ENCODE data around the gene TBX3. TPM values are rescaled to one million over a fixed set of nuclear protein-coding genes. Genes with fewer than 3 reads are reported as not detected.
A peak's percentile ranks its signal among the peaks of the same experiment; 100 is the strongest.

Gene TBX3
- total RNA-seq, 6 experiments from 2014 or later = 15.6 to 44.0 (median 27.8) TPM

- no peak for DNase-seq
- Histone ChIP-seq H3K27me3 (no peaks in the 10 kb centered on the region), H3K4me3 (no peak overlapping the region), H3K27ac (no peak overlapping the region), H3K4me1 (no peaks in the 10 kb centered on the region), H3K9me3 (no peaks in the 10 kb centered on the region), H3K36me3 (no peaks in the 10 kb centered on the region)
- peak in 3 of 4 donors; percentile 48 to 66 (median 61) for ATAC-seq
- intact Hi-C loops (cut with DNase I) = no loop called here
- 56% methylated on average over 15 of the region's 15 CpGs for WGBS (ENCODE audit: insufficient coverage, low coverage, low lambda C conversion rate, missing lambda C conversion rate)
- TF ChIP-seq CTCF (IDR thresholded peaks at IDR 0.05) (peak in 3 of 4 donors; percentile 30 to 50 (median 44)), POLR2A (IDR thresholded peaks at IDR 0.05) (no peak)
Measured at GRCh38 chr12:114636723-114637480, 47.1 kb downstream of the TBX3 start.

DNA sequence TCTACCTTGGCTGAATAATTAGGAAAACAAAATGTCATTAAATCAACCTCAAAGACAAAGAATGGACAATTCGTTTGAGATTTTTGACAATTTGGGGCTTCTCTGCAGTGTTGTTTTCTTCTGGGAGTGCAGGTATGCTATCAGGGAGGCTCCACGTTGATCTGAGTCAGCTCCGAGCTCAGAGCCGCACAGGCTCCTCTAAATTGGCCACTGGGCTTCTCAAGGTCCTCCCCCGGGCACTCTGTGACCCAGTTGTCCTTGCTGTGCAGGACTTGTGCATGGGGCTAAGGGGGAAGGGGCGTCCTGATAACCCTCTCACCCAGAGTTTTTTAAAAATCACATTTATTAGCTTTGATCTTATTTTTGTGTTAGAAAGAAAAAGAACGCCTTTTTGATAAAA lies 52.7 kb downstream of the TBX3 start:
- H3K27me3 ChIP-seq = no peaks in the 10 kb centered on the region
- ATAC-seq = no peak
- no peak overlapping the region for H3K27ac ChIP-seq
- no peak for TF ChIP-seq CTCF (IDR thresholded peaks at IDR 0.05)
- no peak for TF ChIP-seq POLR2A (IDR thresholded peaks at IDR 0.05)
- intact Hi-C loops (cut with DNase I) = no loop called here
- DNase-seq = no peak
- H3K4me1 ChIP-seq = no peaks in the 10 kb centered on the region
- no peaks in the 10 kb centered on the region for H3K36me3 ChIP-seq
- 42% methylated on average over 4 of the region's 7 CpGs for WGBS (ENCODE audit: insufficient coverage, low coverage, low lambda C conversion rate, missing lambda C conversion rate)
- H3K9me3 ChIP-seq = no peaks in the 10 kb centered on the region
- no peak overlapping the region for H3K4me3 ChIP-seq

GRCh38 chr12:114628199-114628598 lies 55.8 kb downstream of the TBX3 start:
- no peaks in the 10 kb centered on the region for H3K27me3 ChIP-seq
- no peaks in the 10 kb centered on the region for H3K9me3 ChIP-seq
- TF ChIP-seq POLR2A (IDR thresholded peaks at IDR 0.05) (no peak), CTCF (IDR thresholded peaks at IDR 0.05) (no peak)
- WGBS (ENCODE audit: insufficient coverage, low coverage, low lambda C conversion rate, missing lambda C conversion rate) = 57% methylated on average over 5 of the region's 5 CpGs
- H3K4me3 ChIP-seq = no peak overlapping the region
- no peak for DNase-seq
- H3K36me3 ChIP-seq = no peaks in the 10 kb centered on the region
- H3K4me1 ChIP-seq = no peaks in the 10 kb centered on the region
- no peak overlapping the region for H3K27ac ChIP-seq
- intact Hi-C loops (cut with DNase I) = no loop called here
- no peak for ATAC-seq

DNA sequence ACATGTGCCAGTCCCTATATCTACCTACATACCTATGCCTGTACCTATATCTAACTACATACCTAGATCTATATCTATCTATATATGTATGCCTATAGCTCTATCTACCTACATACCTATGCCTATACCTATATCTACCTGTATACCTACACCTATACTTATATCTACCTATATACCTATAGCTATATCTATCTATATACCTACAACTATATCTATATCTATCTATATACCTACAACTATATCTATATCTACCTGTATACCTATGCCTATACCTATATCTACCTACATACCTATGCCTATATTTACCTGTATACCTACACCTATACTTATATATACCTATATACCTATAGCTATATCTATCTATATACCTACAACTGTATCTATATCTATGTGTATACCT lies 56.6 kb downstream of the TBX3 start:
- TF ChIP-seq CTCF (IDR thresholded peaks at IDR 0.05) (no peak), POLR2A (IDR thresholded peaks at IDR 0.05) (no peak)
- intact Hi-C loops (cut with DNase I) = no loop called here
- Histone ChIP-seq H3K4me1 (no peaks in the 10 kb centered on the region), H3K9me3 (no peaks in the 10 kb centered on the region), H3K27ac (no peak overlapping the region), H3K36me3 (no peaks in the 10 kb centered on the region), H3K27me3 (no peaks in the 10 kb centered on the region), H3K4me3 (no peak overlapping the region)
- DNase-seq (no peak), ATAC-seq (no peak)

Measured in right lobe of liver (tissue), 6 donors.